GM23338 (cell line): ENCODE data around the gene RHNO1. TPM values are rescaled to one million over a fixed set of nuclear protein-coding genes. Genes with fewer than 3 reads are reported as not detected.

ENCODE experiments used
- ATAC-seq: fragments of 200-7000 bp; cut with Tn5 transposase; 3 replicates; pipeline ENCODE4 v1.9.1; 2020
- DNase-seq: peaks from one replicate; pipeline ENCODE4 v3.0.0-alpha.2; 2015; ENCODE audit warnings: low spot score
- H2AFZ ChIP-seq: fragments of 200-600 bp; sonication (generic); 2 replicates; pipeline ENCODE4 v1.8.0; 2016; ENCODE audit warnings: antibody characterized with exemption, mild to moderate bottlenecking, moderate library complexity
- H3F3A ChIP-seq: fragments of 200-600 bp; sonication (generic); replicated peaks from 2 replicates; pipeline ENCODE4 v1.8.0; 2017; ENCODE audit warnings: antibody characterized with exemption, mixed run types, low read depth
- H3K27ac ChIP-seq: fragments of 200-600 bp; sonication (generic); 2 replicates; pipeline ENCODE4 v1.6.1; 2016; ENCODE audit warnings: low read depth
- H3K27me3 ChIP-seq: fragments of 200-600 bp; sonication (generic); 2 replicates; pipeline ENCODE4 v1.8.0; 2016; ENCODE audit warnings: mild to moderate bottlenecking, mixed run types, moderate library complexity; ENCODE audit not compliant: insufficient read depth
- H3K36me3 ChIP-seq: fragments of 200-600 bp; sonication (generic); 2 replicates; pipeline ENCODE4 v1.8.0; 2016; ENCODE audit warnings: mild to moderate bottlenecking; ENCODE audit not compliant: insufficient read depth
- H3K4me1 ChIP-seq: fragments of 200-600 bp; sonication (generic); 2 replicates; pipeline ENCODE4 v1.8.0; 2016; ENCODE audit warnings: mild to moderate bottlenecking, moderate library complexity; ENCODE audit not compliant: insufficient read depth
- H3K4me2 ChIP-seq: fragments of 200-600 bp; sonication (generic); 2 replicates; pipeline ENCODE4 v1.7.1; 2017; ENCODE audit warnings: mixed run types
- H3K4me3 ChIP-seq: fragments of 200-600 bp; sonication (generic); 2 replicates; pipeline ENCODE4 v1.6.1; 2016; ENCODE audit warnings: mixed run types
- H3K79me2 ChIP-seq: fragments of 200-600 bp; sonication (generic); replicated peaks from 2 replicates; pipeline ENCODE4 v1.8.0; 2017; ENCODE audit warnings: mild to moderate bottlenecking; ENCODE audit not compliant: insufficient read depth
- H3K9me2 ChIP-seq: fragments of 200-600 bp; sonication (generic); 2 replicates; pipeline ENCODE4 v1.8.0; 2017; ENCODE audit not compliant: insufficient read depth
- H4K20me1 ChIP-seq: fragments of 200-600 bp; sonication (generic); replicated peaks from 2 replicates; pipeline ENCODE4 v1.8.0; 2017; ENCODE audit warnings: mild to moderate bottlenecking; ENCODE audit not compliant: insufficient read depth
- H3K27ac Mint-ChIP-seq: 2 replicates; pipeline ENCODE4 v1.8.0; 2020; ENCODE audit warnings: inconsistent platforms, mild to moderate bottlenecking, moderate library complexity, mixed read lengths
- H3K27me3 Mint-ChIP-seq: 3 replicates; pipeline ENCODE4 v1.8.0; 2022; ENCODE audit warnings: low read depth, mild to moderate bottlenecking, moderate library complexity, mixed read lengths, inconsistent platforms; ENCODE audit not compliant: insufficient read depth, poor library complexity
- H3K36me3 Mint-ChIP-seq: 3 replicates; pipeline ENCODE4 v1.8.0; 2021; ENCODE audit warnings: low read depth, mild to moderate bottlenecking, inconsistent platforms, moderate library complexity, mixed read lengths
- H3K4me1 Mint-ChIP-seq: 3 replicates; pipeline ENCODE4 v1.8.0; 2020; ENCODE audit warnings: mild to moderate bottlenecking, inconsistent platforms, mixed read lengths
- H3K4me3 Mint-ChIP-seq: 3 replicates; pipeline ENCODE4 v1.8.0; 2021; ENCODE audit warnings: moderate library complexity, mild to moderate bottlenecking, inconsistent platforms, mixed read lengths
- H3K9me3 Mint-ChIP-seq: 3 replicates; pipeline ENCODE4 v1.8.0; 2020; ENCODE audit warnings: moderate library complexity, mild to moderate bottlenecking, inconsistent platforms, mixed read lengths
- CREB1 ChIP-seq: fragments of 250-450 bp; sonication (Bioruptor Pico); IDR thresholded peaks from 2 replicates; pipeline ENCODE4 v1.5.0; 2020; ENCODE audit warnings: low read depth, mild to moderate bottlenecking, moderate library complexity
- EZH2phosphoT487 ChIP-seq: fragments of 200-600 bp; sonication (generic); IDR thresholded peaks from one replicate; pipeline ENCODE4 v1.8.1; 2018; ENCODE audit warnings: antibody characterized with exemption; ENCODE audit not compliant: unreplicated experiment
- JUNB ChIP-seq: IDR thresholded peaks from one replicate; pipeline ENCODE4 v1.6.1; 2016; ENCODE audit warnings: antibody characterized with exemption; ENCODE audit not compliant: unreplicated experiment
- POLR2AphosphoS5 ChIP-seq: IDR thresholded peaks from 2 replicates; pipeline ENCODE4 v1.6.1; 2016; ENCODE audit warnings: antibody characterized with exemption, low read depth
- ZNF114 ChIP-seq: fragments of 250-450 bp; sonication (Bioruptor Pico); IDR thresholded peaks from 2 replicates; pipeline ENCODE4 v1.5.0; 2020; ENCODE audit warnings: mild to moderate bottlenecking, moderate library complexity
- ZNF331 ChIP-seq: fragments of 250-450 bp; sonication (Bioruptor Pico); IDR thresholded peaks from 2 replicates; pipeline ENCODE4 v1.5.0; 2020; ENCODE audit warnings: low read depth, mild to moderate bottlenecking, moderate library complexity
- polyA plus RNA-seq: library from polyadenylated mRNA; unstranded; fragments of >200 nt; fragmentation: Nextera tagmentation; extraction: Ambion mirVana; gene quantifications from 2 replicates; pipeline ENCODE4 v1.2.1, GENCODE V29; 2016
- total RNA-seq: library from RNA; depleted of rRNA; stranded (reverse); fragments of >200 nt; shearing (Covaris generic); gene quantifications from 2 replicates; pipeline ENCODE4 v1.2.3, GENCODE V29; 2014
- TF ChIP-seq, protein P1 (sequence below), 2 experiments: fragments of 200-600 bp in 1 of 2; sonication (generic) in 1 of 2; conservative IDR thresholded peaks; 2 replicates each; pipeline versions ENCODE4 v1.5.1 to v1.6.1; 2016 to 2017; ENCODE audit warnings: antibody characterized with exemption in 2 of 2, low read depth in 2 of 2, mild to moderate bottlenecking in 2 of 2, moderate library complexity in 1 of 2
- TF ChIP-seq, protein P2 (sequence below): IDR thresholded peaks from 2 replicates; pipeline ENCODE4 v1.6.1; 2016; ENCODE audit warnings: antibody characterized with exemption

The RHNO1 gene
- total and polyA plus RNA-seq, 2 experiments from 2014 or later: 56.4 to 63.8 TPM

DNA sequence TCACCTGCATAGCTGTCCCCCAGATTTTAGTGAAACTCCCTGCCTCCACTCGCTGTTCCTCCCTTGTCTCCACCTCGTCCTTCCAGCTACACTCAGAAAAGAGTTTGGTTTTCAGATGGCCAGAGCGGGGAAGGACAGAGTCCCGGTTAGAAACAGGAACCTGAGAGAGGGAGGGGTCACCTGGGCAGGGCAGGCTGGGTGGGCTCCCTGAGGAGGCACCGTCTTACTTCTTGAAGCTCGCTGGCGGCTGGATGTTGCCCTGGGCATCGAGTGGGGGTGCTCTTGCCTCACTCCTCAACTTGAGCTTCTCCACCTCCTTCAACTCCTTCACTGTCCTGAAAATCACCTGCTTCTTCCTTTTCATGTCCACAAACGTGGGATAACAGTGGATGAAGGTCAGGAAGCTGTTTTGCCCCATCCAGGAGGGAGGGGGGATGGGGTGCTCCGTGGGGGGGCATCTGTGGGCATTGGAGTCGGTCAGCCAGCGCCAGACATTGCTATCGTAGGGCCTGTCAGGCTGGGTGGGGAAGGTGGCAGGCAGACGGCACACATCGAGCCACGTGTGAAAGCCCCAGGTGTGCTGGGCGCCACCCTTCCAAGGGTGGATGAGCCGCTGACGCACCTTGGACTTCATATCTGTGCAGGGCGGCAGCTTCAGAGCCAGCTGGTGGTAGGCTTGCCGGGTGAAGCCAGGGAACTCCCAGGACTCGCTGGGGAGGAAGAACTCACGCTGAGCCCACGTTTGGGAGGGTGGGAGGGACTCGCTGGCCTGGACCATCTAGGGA lies 22.2 kb upstream of the RHNO1 start:
- TF ChIP-seq ZNF331 (CRISPR knock-in tag) (no peak), POLR2AphosphoS5 (no peak)
- TF ChIP-seq, protein P1, sequence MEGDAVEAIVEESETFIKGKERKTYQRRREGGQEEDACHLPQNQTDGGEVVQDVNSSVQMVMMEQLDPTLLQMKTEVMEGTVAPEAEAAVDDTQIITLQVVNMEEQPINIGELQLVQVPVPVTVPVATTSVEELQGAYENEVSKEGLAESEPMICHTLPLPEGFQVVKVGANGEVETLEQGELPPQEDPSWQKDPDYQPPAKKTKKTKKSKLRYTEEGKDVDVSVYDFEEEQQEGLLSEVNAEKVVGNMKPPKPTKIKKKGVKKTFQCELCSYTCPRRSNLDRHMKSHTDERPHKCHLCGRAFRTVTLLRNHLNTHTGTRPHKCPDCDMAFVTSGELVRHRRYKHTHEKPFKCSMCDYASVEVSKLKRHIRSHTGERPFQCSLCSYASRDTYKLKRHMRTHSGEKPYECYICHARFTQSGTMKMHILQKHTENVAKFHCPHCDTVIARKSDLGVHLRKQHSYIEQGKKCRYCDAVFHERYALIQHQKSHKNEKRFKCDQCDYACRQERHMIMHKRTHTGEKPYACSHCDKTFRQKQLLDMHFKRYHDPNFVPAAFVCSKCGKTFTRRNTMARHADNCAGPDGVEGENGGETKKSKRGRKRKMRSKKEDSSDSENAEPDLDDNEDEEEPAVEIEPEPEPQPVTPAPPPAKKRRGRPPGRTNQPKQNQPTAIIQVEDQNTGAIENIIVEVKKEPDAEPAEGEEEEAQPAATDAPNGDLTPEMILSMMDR (conservative IDR thresholded peaks at IDR 0.05; ENCODE audit: low read depth in 2 of 2): 0 out of 4 replicates have a peak, but pooled peaks of 1 of the 2 experiments have one; percentile 14
- Histone ChIP-seq H3K4me1 (peaks cover 8% of the 10 kb centered on the region; the same call in 1 of the 2 replicates), H3K4me2 (no peak overlapping the region), H3K79me2 (no peaks in the 10 kb centered on the region), H3K4me3 (no peak overlapping the region), H3F3A (0 out of 2 replicates have a peak, but pooled peaks cover 7% of the 10 kb centered on the region), H4K20me1 (peaks cover 9% of the 10 kb centered on the region; the same call in 1 of the 2 replicates), H3K9me2 (no peaks in the 10 kb centered on the region), H3K36me3 (peaks cover 12% of the 10 kb centered on the region; the same call in 1 of the 2 replicates), H2AFZ (no peak overlapping the region), H3K27me3 (no peaks in the 10 kb centered on the region), H3K27ac (no peak overlapping the region)
- Mint-ChIP-seq H3K36me3 (peaks cover 20% of the 10 kb centered on the region), H3K27ac (no peak overlapping the region), H3K4me3 (no peak overlapping the region), H3K27me3 (peaks cover 24% of the 10 kb centered on the region), H3K9me3 (no peaks in the 10 kb centered on the region), H3K4me1 (peaks cover 18% of the 10 kb centered on the region)
- ATAC-seq (no peak), DNase-seq (no peak)

DNA sequence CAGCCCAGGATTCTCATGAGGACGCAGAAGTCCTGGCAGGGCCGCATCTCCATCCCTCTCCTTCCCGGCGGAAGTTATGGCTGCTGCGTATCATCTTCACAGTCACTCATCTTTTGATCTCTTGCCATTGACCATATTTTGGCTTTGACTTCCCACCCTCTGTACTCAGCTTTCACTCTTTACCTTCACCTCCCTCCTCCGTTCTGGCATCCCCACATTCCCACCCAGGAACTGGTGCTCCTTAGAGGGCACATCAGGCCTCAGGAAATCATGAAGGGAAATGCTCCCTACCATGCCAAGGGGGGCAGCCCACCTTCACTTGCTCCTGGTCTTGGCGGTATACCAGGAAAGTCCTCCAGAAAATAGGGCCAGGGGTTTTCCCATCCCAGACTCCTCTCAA lies 21.5 kb upstream of the RHNO1 start:
- TF ChIP-seq, protein P2, sequence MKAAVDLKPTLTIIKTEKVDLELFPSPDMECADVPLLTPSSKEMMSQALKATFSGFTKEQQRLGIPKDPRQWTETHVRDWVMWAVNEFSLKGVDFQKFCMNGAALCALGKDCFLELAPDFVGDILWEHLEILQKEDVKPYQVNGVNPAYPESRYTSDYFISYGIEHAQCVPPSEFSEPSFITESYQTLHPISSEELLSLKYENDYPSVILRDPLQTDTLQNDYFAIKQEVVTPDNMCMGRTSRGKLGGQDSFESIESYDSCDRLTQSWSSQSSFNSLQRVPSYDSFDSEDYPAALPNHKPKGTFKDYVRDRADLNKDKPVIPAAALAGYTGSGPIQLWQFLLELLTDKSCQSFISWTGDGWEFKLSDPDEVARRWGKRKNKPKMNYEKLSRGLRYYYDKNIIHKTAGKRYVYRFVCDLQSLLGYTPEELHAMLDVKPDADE: no peak
- TF ChIP-seq CREB1 (CRISPR knock-in tag) (no peak), JUNB (no peak), ZNF114 (CRISPR knock-in tag) (no peak), EZH2phosphoT487 (no peak)
- H3K27ac Mint-ChIP-seq: no peak overlapping the region
- no peak overlapping the region for H3K27ac ChIP-seq
- peaks cover 8% of the 10 kb centered on the region; the same call in 1 of the 2 replicates for H3K4me1 ChIP-seq
- H3K4me3 ChIP-seq: no peak overlapping the region
- H3K36me3 Mint-ChIP-seq: peaks cover 27% of the 10 kb centered on the region
- H3K27me3 ChIP-seq: no peaks in the 10 kb centered on the region
- no peak overlapping the region for H3K4me2 ChIP-seq
- 0 out of 2 replicates have a peak, but pooled peaks cover 7% of the 10 kb centered on the region for H3F3A ChIP-seq
- H3K36me3 ChIP-seq: peaks cover 18% of the 10 kb centered on the region; the same call in 1 of the 2 replicates
- H4K20me1 ChIP-seq: peaks cover 9% of the 10 kb centered on the region; the same call in 1 of the 2 replicates
- H2AFZ ChIP-seq: no peak overlapping the region
- peaks cover 26% of the 10 kb centered on the region for H3K27me3 Mint-ChIP-seq
- DNase-seq (no peak), ATAC-seq (no peak)
- H3K9me3 Mint-ChIP-seq: no peaks in the 10 kb centered on the region
- no peak overlapping the region for H3K4me3 Mint-ChIP-seq
- peaks cover 18% of the 10 kb centered on the region for H3K4me1 Mint-ChIP-seq
- no peaks in the 10 kb centered on the region for H3K9me2 ChIP-seq
- H3K79me2 ChIP-seq: no peaks in the 10 kb centered on the region
